ENCODE results near the gene RDH5.
"Not testable (repeated sequence)": the region's sequence is repeated elsewhere in the genome, so short reads cannot be mapped to it uniquely, and the experiment has no call there.

The RDH5 gene

GRCh38 chr12:55748230-55748993 lies 28.2 kb downstream of the RDH5 start:
- no peak for DNase-seq

DNA sequence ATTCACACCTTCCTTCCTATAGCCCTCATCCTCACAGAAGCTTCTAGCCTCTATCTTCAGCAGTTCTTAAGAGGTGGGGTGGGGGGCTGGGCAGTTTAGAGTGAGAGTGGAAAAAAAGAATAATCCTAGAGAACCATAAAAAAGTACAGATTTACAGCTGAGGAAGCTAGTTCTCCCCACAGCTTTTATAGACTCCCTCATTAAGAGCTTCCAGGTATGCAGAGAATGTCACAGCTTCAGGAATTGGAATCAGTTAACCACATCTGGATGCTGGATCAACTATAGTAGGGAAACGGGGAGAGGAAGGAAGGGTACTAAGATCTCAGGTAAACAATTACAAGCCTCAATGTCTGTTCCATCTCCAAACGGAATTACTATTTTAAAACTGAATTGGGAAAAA lies 35.1 kb downstream of the RDH5 start:
- no peak for DNase-seq

DNA sequence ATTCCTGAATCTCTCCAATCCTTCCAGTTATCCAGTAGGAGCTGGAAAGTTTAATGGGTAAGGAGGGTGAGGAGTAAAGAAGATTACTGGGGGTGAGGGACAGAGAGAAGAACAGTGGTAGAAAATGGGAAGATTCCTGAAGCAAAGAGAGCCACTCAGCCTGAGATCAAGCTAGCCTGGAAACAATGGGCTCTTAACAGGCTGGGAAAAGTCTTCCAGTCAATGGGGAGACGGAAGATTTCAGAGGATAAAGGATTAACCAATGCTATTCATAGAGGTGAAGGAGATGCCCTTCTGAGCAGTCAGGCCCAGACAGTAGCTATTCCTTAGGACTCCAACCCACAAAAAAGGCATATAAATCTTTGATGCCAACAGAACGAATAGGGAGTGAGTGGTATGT lies 37.5 kb downstream of the RDH5 start:
- DNase-seq: no peak

DNA sequence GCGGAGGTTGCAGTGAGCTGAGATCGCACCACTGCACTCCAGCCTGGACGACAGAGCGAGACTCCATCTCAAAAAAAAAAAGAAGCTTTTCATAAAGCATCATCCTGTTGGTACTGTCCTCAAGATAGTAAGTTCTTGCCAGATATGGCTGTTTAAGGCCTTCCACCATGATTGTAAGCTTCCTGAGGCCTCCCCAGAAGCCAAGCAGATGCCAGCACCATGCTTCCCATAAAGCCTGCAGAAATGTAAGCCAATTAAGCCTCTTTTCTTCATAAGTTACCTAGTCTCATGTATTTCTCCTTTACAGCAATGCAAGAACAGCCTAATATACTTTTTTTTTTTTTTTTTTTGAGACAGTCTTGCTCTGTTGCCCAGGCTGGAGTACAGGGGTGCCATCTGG lies 38.4 kb downstream of the RDH5 start:
- DNase-seq: not testable (repeated sequence)

GRCh38 chr12:55760663-55761062 lies 40.5 kb downstream of the RDH5 start:
- no peak for DNase-seq

- no peak for DNase-seq
These were observed 42.5 kb downstream of the RDH5 start for GRCh38 chr12:55762646-55763045.

DNA sequence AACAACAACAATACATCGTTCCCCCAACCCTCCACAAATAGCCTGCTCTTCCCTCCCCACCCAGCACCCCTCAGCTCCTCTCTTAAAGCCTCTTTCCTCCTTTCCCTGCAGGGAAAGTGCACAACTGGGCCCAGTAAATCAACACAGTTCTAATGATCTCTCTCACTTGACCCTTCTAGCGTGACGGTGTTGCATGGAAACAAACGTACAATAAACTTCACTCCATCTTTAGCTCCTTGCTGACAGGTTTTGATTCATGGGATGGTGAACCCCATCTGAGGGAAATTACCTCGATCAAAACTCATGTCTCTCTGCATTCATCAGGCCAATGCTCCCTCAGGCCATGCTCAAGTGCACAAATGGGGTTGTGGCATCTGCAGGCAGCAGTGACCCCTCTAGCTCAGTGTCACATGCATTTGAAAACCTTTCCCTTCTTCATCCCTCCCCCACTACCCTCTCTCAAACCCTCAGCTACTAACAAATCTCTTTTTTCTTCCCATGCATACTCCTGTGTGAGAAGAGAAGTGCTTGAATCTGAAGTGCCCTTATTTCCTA lies 45.6 kb downstream of the RDH5 start:
- DNase-seq: no peak

GRCh38 chr12:55767156-55767555 lies 47.0 kb downstream of the RDH5 start:
- no peak for DNase-seq

- no peak for DNase-seq
These were observed 51.5 kb downstream of the RDH5 start for GRCh38 chr12:55771736-55772135.

Measured in inflammatory macrophage treated with lipopolysaccharide for 1 hour (primary cell).